Upper lobe of right lung (tissue), 1 donor: ENCODE measurements around the gene ARMH1. TPM values are rescaled to one million over a fixed set of nuclear protein-coding genes. Genes with fewer than 3 reads are reported as not detected.
A peak's percentile ranks its signal among the peaks of the same experiment; 100 is the strongest.

Source experiments
- ATAC-seq: fragments of 200-7000 bp; cut with Tn5 transposase; one replicate; pipeline ENCODE4 v1.9.1; 2020; ENCODE audit warnings: mild to moderate bottlenecking, moderate library complexity
- DNase-seq: peaks from one replicate; pipeline ENCODE4 v3.0.0-alpha.2; 2020
- H3K27ac ChIP-seq: fragments of 200-600 bp; one replicate; pipeline ENCODE4 v1.8.0; 2022
- H3K27me3 ChIP-seq: fragments of 200-600 bp; one replicate; pipeline ENCODE4 v1.8.0; 2022; ENCODE audit warnings: mild to moderate bottlenecking
- H3K36me3 ChIP-seq: fragments of 200-600 bp; one replicate; pipeline ENCODE4 v1.8.0; 2022
- H3K4me1 ChIP-seq: fragments of 200-600 bp; one replicate; pipeline ENCODE4 v1.8.0; 2022
- H3K4me3 ChIP-seq: fragments of 200-600 bp; one replicate; pipeline ENCODE4 v1.8.0; 2022; ENCODE audit warnings: mild to moderate bottlenecking
- H3K9me3 ChIP-seq: fragments of 200-600 bp; one replicate; pipeline ENCODE4 v1.8.0; 2022
- intact Hi-C: fragments of 100-400 bp; cut with DNase I; formaldehyde crosslinking; loops from one replicate; pipeline ENCODE4 v1.11.0; 2022
- total RNA-seq: library from RNA; stranded (reverse); fragmentation: NEBNext Ultra II Directional; extraction: Animal tissue kit (Norgen Biotek cat#: 25700); gene quantifications from one replicate; pipeline ENCODE4 v1.2.1, GENCODE V29; 2021
- TF ChIP-seq, protein P1 (sequence below): fragments of 200-600 bp; IDR thresholded peaks from one replicate; pipeline ENCODE4 v1.8.0; 2022; ENCODE audit warnings: antibody characterized with exemption
- donor health status: DM: no; HTN: yes; CAD: no; lungs with severe emphysema.

ARMH1 gene
- total RNA-seq, 1 donor from 2014 or later, result 5.9 TPM

- no peaks in the 10 kb centered on the region for H3K27me3 ChIP-seq
- intact Hi-C loops, result no loop called here
- DNase-seq (peak; percentile 41), ATAC-seq (peak; percentile 12)
- no peaks in the 10 kb centered on the region for H3K4me1 ChIP-seq
- no peaks in the 10 kb centered on the region for H3K36me3 ChIP-seq
- H3K4me3 ChIP-seq, result no peak overlapping the region
- no peaks in the 10 kb centered on the region for H3K9me3 ChIP-seq
- TF ChIP-seq, protein P1, sequence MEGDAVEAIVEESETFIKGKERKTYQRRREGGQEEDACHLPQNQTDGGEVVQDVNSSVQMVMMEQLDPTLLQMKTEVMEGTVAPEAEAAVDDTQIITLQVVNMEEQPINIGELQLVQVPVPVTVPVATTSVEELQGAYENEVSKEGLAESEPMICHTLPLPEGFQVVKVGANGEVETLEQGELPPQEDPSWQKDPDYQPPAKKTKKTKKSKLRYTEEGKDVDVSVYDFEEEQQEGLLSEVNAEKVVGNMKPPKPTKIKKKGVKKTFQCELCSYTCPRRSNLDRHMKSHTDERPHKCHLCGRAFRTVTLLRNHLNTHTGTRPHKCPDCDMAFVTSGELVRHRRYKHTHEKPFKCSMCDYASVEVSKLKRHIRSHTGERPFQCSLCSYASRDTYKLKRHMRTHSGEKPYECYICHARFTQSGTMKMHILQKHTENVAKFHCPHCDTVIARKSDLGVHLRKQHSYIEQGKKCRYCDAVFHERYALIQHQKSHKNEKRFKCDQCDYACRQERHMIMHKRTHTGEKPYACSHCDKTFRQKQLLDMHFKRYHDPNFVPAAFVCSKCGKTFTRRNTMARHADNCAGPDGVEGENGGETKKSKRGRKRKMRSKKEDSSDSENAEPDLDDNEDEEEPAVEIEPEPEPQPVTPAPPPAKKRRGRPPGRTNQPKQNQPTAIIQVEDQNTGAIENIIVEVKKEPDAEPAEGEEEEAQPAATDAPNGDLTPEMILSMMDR, result no peak
- H3K27ac ChIP-seq, result no peak overlapping the region
These were observed 7.7 kb downstream of the ARMH1 start for GRCh38 chr1:44681905-44682882.

DNA sequence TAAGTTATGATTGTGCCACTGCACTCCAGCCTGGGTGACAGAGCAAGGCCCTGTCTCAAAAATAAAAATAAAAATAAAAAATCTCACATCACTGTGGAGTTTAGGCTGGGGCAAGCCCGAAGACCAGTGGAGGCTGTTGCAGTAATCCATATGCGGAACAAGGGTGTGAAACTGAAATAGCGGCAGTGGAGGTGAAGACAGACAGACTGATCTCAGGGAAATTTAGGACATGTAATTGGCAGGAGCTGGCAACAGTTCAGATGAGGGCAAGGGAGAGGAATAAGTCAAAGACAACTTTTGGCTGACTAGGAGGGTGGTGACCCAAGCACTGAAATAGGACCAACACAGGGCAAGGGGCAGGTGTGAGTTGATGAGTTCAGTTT, 8.4 kb downstream of the ARMH1 start:
- TF ChIP-seq, protein P1, result no peak
- Histone ChIP-seq H3K27ac (no peak overlapping the region), H3K27me3 (no peaks in the 10 kb centered on the region), H3K9me3 (no peaks in the 10 kb centered on the region), H3K4me1 (no peaks in the 10 kb centered on the region), H3K4me3 (no peak overlapping the region), H3K36me3 (no peaks in the 10 kb centered on the region)
- ATAC-seq (no peak), DNase-seq (no peak)
- intact Hi-C loops, result no loop called here

GRCh38 chr1:44684525-44684924, 10.0 kb downstream of the ARMH1 start:
- no peaks in the 10 kb centered on the region for H3K4me1 ChIP-seq
- no peak overlapping the region for H3K27ac ChIP-seq
- intact Hi-C loops, result no loop called here
- H3K27me3 ChIP-seq, result no peaks in the 10 kb centered on the region
- ATAC-seq (no peak), DNase-seq (peak; percentile 27)
- TF ChIP-seq, protein P1, result no peak
- H3K36me3 ChIP-seq, result no peaks in the 10 kb centered on the region
- H3K4me3 ChIP-seq, result no peak overlapping the region
- no peaks in the 10 kb centered on the region for H3K9me3 ChIP-seq

GRCh38 chr1:44685218-44685617, 10.7 kb downstream of the ARMH1 start:
- Histone ChIP-seq H3K27ac (no peak overlapping the region), H3K9me3 (no peaks in the 10 kb centered on the region), H3K4me1 (no peaks in the 10 kb centered on the region), H3K27me3 (no peaks in the 10 kb centered on the region), H3K36me3 (no peaks in the 10 kb centered on the region), H3K4me3 (no peak overlapping the region)
- no peak for ATAC-seq
- DNase-seq, result no peak
- TF ChIP-seq, protein P1, result no peak
- intact Hi-C loops, result no loop called here

DNA sequence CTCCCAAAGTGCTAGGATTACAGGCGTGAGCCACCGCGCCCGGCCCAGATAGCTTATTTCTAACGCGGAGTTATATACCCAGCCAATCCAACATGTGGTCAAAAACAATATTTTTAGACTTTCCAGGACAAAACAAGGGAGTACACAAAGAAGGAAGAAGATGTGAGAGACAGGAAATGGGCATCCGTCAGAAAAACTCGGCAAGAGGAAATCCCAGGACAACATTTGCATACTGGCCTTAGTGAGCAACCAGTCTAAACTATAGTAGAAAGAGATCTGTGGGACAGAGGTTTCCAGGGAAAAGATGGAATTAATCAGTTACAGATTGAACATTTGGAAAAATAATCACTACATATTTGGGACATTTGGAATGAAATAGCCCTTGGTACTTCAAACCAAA, 11.4 kb downstream of the ARMH1 start:
- Histone ChIP-seq H3K27ac (no peak overlapping the region), H3K4me1 (no peaks in the 10 kb centered on the region), H3K27me3 (no peaks in the 10 kb centered on the region), H3K4me3 (no peak overlapping the region), H3K9me3 (no peaks in the 10 kb centered on the region), H3K36me3 (no peaks in the 10 kb centered on the region)
- intact Hi-C loops, result no loop called here
- DNase-seq (peak; percentile 8), ATAC-seq (no peak)
- TF ChIP-seq, protein P1, result no peak
